NCI-H524 treated with DMSO at 0.1 percent for 48 hours (cell line): ENCODE results near the gene C7.
"Not testable (repeated sequence)": the region's sequence is repeated elsewhere in the genome, so short reads cannot be mapped to it uniquely, and the experiment has no call there.

ENCODE experiments used
- DNase-seq: peaks from one replicate; lab custom pipeline; 2025; lab: John Stamatoyannopoulos, UW

C7 gene

DNA sequence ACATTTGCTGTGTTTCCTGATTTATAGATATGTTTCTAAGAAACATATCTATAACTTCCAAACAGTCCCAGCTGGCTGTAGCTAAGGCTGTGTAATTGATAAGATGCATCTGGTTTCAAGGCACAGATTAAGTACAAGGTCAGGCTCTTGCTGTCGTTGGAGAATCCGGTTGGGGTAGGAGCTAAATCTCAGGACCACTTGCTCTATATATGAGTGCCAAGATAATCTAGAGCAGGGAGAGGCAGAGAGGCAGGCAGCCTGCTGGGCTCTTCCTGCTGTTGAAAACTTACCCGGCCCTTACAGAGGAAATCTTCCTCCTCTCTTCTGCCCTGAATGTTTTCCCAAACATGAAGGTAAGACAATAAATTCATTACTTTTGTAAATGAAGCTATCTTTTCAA lies at the start of gene C7:
Gene C7, plus strand, starts transcription at position 234 of the 400 bp plus-strand sequence. Its CDS starts 114 bp downstream, at position 348.
- DNase-seq: no peak

DNA sequence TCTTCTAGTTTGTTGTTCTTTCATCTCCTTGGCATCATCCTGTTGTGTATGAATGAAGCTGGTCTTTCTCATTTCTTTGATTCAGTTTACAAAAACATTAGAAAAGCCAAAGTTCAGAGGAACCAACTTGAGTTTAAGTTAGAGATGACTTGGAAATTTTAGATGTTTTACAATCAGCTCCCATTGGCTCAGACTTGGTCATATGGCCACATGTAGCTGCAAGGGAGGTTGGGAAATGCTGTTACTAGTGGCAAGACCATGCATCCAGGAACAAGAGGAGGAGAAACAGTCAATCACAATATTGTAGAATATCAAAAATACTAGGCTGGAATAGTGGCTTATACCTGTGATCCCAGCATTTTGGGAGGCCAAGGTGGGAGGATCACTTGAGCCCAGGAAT lies 48.6 kb upstream of the C7 start:
- DNase-seq: no peak

DNA sequence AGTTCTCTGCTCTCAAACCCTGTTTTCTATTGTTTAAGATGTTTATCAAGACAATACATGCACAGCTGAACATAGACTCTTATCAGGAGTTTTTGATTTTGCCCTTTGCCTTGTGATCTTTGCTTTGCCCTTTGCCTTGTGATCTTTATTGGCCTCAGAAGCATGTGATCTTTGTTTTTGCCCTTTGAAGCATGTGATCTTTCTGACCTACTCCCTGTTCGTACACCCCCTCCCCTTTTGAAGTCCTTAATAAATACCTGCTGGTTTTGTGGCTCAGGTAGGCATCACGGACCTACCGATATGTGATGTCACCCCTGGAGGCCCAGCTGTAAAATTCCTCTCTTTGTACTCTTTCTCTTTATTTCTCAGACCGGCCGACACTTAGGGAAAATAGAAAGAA lies 44.3 kb upstream of the C7 start:
- DNase-seq: not testable (repeated sequence)

DNA sequence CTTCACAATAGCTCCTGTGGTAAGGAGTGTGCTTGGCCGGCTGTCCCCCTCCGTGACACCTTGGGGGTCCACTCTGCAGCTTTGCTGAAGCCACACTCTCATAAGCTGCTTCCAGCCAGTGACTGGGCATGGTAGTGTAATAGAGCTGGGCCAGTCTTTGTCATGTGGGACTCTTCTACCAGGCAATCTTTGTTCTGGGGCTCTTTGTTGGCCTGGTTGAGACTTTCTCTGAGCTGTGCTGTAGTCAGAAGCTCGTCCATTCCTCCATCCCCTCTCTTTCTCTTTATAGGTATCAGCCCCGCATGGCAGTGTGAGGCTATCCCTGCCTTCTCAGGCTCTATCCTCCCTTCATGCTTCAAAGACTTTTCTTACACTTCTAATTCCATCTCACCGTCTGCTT lies 42.5 kb upstream of the C7 start:
- DNase-seq: no peak

DNA sequence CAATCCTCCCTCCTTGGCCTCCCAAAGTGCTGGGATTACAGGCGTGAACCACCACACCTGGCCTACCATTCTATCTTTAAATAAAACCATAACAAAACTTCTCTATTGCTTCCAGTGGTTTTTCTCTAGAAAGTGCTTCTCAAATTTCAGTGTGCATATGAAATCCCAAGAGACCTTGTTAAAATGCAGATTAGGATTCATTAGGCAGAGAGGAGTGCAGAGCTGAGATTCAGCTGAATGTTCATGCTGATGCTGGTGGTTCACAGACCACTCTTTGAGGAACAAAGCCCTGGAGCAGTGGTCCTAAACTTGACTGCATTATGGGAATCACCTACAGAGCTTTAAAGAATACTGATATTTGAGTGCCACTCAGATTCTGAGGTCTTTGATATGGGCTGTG lies 39.9 kb upstream of the C7 start:
- no peak for DNase-seq

DNA sequence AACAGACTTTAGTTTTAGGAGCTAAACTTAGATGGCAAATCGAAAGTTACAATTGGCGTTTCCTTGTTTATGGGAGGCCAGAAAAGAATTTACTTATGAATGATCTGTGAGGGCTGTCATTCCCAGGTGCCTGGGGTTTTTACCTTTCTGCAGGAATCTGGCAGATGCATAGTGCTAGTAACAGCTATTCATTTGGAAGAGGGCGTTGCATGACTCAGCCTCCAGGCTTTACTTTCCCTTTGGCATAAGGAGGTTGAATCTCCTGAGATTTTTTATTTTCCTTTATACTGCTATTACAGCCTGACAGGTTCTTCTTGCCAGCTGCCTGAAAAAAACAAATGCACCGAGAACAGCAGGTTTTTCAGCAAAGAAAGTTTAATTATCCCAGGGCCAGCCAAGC lies 38.1 kb upstream of the C7 start:
- DNase-seq: no peak

DNA sequence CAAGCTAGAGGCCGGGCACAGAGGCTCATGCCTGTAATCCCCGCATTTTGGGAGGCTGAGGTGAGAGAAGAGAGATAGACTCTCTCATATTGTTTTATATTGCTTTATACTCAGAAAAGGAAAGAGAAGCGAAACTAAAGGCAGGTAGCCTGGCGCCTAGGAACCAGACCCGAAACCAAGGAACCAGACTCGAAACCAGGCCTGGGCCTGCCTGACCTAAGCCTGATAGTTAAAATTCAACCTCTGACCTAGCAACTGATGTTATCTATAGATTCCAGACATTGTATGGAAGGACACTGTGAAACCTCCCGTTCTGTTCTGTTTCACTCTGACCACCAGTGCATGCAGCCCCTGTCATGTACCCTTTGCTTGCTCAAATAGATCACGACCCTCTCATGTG lies 37.0 kb upstream of the C7 start:
- not testable (repeated sequence) for DNase-seq

DNA sequence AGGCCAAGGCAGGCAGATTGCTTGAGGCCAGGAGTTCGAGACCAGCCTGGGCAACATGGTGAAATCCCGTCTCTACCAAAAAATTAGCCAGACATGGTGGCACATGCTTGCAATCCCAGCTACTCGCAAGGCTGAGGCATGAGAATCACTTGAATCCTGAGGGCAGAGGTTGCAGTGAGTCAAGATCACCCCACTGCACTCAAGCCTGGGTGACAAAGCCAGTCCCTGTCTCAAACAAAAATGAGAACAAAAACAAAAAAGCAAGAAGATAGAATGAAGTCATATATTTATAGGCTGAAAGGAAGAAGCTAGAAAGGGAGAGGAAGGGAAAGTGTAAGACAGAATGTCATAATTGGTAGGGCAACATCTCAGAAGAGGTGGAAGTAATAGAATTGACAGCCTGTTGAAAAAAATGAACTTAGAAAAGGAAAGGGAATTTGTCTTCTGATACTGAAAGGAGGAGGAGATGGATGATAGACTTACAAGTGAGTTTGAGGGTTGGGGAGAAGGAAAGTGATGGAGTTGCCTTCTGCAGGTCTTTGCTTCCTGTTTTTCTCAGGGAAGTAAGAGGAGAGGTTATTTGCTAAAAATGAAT lies 35.9 kb upstream of the C7 start:
- no peak for DNase-seq

DNA sequence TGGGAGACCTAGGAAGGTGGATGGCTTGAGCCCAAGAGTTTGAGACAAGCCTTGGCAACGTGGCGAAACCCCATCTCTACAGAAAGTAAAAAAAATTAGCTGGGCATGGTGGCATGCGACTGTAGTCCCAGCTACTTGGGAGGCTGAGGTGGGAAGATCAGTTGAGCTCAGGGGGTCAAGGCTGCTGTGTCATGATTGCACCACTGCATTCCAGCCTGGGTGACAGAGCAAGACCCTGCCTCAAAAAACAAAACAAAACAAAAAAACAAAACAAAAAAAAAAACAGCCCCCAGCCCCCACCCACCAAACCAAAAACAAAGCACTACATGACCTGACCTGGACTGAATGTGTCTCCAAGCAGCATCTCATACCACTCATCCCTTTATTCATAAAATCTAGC lies 33.3 kb upstream of the C7 start:
- no peak for DNase-seq

DNA sequence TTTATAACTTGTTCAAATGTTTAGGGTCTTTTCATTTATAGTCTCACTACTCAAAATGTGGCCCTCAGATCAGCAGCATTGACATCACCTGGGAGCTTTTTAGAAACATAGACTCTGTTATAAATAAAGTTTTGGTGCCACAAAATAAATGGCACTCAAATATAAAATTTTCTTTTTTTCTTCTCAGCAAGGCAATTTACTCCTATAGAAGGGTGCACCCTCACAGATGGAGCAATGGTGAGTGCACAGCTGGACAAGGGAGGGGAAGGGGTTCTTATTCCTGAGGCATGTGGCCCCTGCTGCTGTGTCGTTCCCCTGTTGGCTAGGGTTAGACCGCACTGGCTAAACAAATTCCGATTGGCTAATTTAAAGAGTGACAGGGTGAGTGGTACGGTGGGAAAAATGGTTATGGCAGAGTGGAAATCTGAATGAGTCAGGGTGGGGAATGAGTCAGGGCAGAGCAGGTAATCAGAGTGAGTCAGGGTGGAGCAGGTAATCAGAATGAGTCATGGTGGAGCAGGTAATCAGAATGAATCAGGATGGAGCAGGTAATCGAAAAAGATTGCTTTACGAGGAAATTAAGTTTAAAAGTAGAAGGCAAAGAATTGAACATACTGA lies 31.8 kb upstream of the C7 start:
- DNase-seq: no peak

DNA sequence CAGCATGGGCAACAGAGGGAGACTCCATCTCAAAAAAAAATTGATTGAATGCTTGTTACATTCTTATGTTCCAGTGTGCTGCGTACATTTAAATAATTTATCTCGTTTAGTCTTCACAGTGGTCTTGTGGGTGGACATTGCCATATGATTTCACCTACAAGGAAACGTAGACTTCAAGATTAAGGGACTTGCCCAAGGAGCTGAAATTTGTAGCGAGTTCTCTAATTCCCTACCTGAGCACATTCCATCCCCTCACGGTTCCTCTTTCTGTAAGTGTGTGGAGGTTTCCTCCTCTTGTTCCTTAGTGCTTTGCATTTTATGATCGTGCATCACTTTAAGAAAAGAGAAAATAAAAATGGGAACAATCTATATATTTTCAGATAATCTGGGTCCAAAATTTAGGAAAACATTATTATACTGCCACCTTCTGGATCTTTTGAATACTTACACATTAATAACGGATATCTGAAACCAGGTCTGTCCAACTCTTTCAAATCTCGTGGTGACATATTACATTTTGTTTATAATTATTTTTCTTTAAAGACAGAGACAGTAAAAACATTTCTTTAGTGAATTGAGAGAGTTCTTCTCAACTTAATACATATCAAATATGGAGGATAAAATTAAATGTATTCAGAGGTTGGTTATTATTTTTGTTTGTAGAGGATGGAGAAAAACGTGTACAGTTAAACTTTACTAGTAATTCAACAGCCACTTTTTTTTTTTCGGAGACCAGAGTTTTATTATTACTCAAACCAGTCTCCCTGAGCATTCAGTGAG lies 29.9 kb upstream of the C7 start:
- no peak for DNase-seq

DNA sequence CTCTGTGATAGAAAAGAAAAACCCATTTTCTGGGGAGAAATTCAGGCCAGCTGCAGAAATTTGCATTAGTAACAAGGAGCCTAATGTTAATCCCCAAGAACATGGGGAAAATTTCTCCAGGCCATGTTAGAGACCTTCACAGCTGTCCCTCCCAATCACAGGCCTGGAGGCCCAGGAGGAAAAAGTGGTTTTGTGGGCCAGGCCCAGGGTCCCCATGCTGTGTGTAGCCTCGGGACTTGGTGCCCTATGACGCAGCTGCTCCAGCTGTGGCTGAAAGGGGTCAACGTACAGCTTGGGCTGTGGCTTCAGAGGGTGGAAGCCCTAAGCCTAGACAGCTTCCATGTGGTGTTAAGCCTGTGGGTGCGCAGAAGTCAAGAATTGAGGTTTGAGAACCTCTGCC lies 27.0 kb upstream of the C7 start:
- DNase-seq: no peak

DNA sequence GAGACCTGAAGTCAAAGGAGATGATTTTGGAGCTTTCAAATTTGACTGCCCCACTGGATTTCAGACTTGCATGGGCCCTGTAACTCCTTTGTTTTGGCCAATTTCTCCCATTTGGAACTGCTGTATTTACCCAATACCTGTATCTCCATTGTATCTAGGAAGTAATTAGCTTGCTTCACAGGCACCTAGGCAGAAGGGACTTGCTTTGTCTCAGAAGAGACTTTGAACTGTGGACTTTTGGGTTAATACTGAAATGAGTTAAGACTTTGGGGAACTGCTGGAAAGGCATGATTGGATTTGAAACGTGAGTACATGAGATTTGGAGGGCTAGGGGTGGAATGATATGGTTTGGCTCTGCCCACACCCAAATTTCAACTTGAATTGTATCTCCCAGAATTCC lies 26.2 kb upstream of the C7 start:
- not testable (repeated sequence) for DNase-seq

DNA sequence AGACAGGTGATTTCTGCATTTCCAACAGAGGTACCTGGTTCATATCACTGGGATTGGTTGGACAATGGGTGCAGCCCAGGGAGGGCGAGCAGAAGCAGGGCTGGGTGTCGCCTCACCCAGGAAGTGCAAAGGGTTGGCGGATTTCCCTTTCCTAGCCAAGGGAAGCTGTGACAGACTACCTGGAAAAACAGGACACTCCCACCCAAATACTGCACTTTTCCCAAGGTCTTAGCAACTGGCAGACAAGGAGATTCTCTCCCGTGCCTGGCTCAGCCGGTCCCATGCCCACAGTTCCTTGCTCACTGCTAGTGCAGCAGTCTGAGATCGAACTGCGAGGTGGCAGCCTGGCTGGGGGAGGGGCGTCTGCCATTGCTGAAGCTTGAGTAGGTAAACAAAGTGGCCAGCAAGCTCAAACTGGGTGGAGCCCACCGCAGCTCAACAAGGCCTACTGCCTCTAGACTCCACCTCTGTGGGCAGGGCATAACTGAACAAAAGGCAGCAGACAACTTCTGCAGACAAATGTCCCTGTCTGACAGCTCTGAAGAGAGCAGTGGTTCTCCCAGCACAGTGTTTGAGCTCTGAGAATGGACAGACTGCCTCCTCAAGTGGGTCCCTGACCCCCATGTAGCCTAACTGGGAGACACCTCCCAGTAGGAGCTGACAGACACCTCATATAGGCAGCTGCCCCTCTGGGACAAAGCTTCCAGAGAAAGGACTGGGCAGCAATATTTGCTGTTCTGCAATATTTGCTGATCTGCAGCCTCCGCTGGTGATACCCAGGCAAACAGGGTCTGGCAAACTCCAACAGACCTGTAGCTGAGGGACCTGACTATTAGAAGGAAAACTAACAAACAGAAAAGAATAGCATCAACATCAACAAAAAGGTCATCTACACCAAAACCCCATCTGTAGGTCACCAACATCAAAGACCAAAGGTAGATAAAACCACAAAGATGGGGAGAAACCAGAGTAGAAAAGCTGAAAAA lies 13.6 kb upstream of the C7 start:
- DNase-seq: not testable (repeated sequence)

DNA sequence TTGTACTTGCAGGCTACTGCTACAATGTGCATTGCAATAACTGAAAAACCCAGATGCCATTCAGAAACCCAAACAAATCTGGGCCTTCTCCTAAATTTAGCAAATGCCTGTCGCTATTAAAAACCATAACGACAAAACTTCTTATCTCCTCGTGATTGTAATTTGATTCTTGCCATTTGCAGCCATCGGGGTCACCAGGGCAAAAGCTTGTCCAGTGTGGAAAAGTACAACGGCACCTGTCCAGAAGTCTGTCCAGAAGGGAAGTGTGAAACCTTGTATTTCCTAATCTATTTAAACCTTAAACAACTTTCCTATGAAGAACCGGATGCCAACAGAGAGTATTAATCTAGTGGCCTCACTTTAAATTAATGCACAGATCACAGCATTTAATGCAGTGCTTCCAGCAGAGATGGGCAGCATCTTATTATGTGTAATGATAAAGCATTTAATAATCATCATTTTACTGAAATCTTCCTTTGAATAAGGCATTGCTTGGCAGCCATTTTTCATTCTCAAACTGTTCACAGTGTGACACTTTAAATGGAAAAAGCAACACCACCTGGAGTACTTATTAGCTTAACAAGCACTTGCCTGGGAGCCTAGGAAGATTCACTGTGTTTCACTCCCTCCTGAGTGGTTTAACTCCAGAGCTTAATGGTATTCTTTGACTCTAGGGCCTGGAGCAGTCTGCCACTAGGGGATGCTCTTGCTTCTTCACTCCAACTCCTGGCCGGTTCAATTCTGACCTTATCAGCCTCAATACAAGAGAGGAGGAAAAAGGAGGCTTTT lies 4.9 kb upstream of the C7 start:
- DNase-seq: peak; percentile 57

DNA sequence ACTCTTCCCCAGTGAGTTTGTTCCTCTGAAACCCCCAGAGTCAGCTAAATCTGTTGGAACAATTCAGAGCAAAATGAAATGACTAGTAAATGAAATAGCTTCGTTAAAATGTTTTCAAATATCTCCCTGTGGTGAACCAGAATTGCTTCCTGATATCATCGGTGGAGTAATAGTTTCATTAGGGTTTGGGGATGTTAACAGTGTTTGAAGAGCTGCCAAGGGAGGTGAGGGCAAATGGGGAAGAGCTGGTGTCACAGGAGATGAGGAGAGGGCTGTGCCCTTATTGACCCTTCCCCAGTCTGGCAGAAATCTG lies 4.3 kb upstream of the C7 start:
- DNase-seq: no peak

DNA sequence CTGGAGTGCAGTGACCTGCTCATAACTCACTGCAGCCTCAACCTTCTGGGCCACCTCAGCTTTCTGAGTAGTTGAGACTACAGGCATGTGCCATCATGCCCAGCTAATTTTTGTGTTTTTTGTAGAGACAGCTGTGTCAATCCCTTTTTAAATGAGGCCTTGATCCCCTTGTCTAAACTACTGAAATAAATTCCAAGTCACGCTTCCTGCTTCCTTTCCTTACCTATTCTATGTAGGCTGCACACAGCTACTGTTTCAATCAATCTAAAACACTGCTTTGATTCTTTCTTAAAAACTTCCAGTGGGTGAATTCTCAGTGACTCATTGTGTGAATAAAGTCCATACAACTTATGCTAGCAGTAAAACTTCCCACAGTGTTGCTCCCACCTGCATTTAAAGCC lies 2.9 kb upstream of the C7 start:
- no peak for DNase-seq

DNA sequence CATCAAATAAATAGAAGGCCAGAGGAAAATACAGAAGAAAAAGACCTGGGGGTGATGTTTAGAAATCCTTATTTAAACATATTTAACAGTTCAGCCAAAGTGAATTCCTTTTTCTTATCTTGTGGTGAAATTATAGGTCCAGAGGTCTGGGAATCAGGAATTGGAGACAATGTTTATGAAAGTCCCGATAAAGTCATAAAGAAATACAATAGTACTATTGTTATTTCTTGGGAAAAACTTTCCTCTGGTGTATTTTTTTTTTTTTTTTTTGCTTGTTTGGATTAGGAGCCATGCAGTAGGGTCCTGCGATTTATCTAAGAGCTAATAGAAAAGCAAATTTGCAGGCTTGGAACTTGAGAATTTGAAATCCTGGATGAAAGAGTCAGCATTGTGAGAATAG lies 426 bp downstream of the C7 start:
- DNase-seq: no peak

DNA sequence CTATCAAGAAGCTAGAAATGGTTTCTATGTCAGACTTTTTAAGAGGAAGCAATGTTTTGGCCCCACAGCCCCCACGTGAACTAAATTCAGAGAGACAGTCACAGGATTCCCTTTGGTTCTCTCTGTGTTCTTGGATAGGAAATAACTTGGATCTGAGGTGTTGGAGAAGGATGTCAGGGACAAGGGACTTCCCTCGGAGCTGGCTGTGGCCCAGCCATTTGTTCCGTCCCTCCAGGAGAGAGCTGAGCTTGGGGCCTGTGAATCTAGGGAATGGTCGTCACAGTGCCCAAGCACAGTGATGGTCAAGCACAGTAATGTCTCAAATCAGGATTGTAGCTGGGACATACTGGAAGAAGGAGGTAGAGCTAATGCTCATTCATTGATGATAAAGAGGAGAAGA lies 2.0 kb downstream of the C7 start:
- DNase-seq: no peak

DNA sequence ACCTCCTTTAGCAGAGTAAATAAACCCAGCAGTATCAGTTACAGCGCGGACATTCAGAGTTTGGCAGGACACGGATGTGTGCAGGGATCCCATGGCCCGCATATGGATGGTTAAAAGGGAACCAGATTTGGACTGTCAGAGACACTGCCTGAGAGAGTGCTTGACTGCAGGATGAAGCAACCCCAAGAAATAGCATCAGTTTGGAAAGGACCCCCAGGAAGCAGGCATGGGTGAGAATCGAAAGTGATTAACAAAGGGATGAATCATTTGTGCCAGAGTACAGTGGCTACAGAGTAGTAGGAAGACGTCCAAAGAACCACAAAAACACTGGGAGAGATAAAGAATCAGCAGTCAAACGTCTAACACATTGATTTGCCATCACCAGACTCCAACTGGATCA lies 5.5 kb downstream of the C7 start:
- no peak for DNase-seq

DNA sequence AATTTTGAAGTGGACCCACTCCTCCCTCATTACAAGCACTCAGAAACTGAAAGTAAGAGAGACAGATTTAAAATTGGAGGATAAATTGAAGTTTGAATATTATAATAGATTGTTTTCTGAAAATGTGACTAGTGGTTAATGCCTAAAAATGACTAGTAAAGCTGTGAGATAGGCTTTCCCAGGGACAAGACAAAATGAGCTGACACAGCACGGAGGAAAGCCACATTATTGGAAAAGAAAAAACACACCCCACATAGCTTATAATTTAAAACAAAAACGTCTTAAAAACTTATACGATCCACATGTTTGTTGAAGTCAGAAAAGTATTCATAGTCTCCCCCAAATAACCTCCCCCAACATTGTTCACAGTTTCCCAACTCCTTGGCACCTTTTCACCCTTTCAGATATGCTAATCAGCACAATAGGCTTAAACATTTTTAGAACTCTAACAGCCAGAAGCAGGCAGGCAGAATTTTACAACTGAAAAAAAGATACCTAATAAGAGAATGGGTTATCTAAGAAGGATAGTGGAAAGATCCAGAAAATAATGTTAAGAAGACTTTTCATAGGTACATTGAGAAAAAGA lies 6.1 kb downstream of the C7 start:
- no peak for DNase-seq
